BLaER1 (cell line): Measurements from ENCODE around the gene SLC38A6.

ENCODE experiments used
- H3K27ac ChIP-seq: shearing (Covaris generic); formaldehyde crosslinking; 2 replicates; pipeline ENCODE4 v1.8.1; 2022
- H3K27me3 ChIP-seq: shearing (Covaris generic); formaldehyde crosslinking; 2 replicates; pipeline ENCODE4 v1.8.1; 2022
- H3K36me3 ChIP-seq: shearing (Covaris generic); formaldehyde crosslinking; 2 replicates; pipeline ENCODE4 v1.8.1; 2022
- H3K4me1 ChIP-seq: shearing (Covaris generic); formaldehyde crosslinking; 2 replicates; pipeline ENCODE4 v1.8.1; 2022
- H3K4me2 ChIP-seq: shearing (Covaris generic); formaldehyde crosslinking; 2 replicates; pipeline ENCODE4 v1.8.1; 2022
- H3K4me3 ChIP-seq: shearing (Covaris generic); formaldehyde crosslinking; 2 replicates; pipeline ENCODE4 v1.8.1; 2022
- H3K9ac ChIP-seq: shearing (Covaris generic); formaldehyde crosslinking; 2 replicates; pipeline ENCODE4 v1.8.1; 2022
- H3K9me3 ChIP-seq: shearing (Covaris generic); formaldehyde crosslinking; 2 replicates; pipeline ENCODE4 v1.8.1; 2022
- H4K20me1 ChIP-seq: shearing (Covaris generic); formaldehyde crosslinking; 2 replicates; pipeline ENCODE4 v1.8.1; 2022
- Cebpa-rat ChIP-seq: shearing (Covaris generic); IDR thresholded peaks from 2 replicates; pipeline ENCODE4 v1.8.1; 2022

Gene SLC38A6

GRCh38 chr14:60980811-60981632, at the start of gene SLC38A6, which contains the start of gene TRMT5:
TSS of gene SLC38A6 (plus strand) at chr14:60981245. CDS start at chr14:60981278, 33 bp downstream.
TSS of gene TRMT5 (minus strand) at chr14:60981079. CDS start at chr14:60980973, 106 bp downstream.
- peak within 1 kb of the TSS; percentile 70 for H3K4me2 ChIP-seq
- H3K36me3 ChIP-seq, result no peaks in the 10 kb centered on the region
- no peaks in the 10 kb centered on the region for H4K20me1 ChIP-seq
- peaks cover 14% of the 10 kb centered on the region for H3K9me3 ChIP-seq
- H3K4me1 ChIP-seq, result peaks cover 9% of the 10 kb centered on the region
- TF ChIP-seq Cebpa-rat, result no peak
- no peak within 1 kb of the TSS for H3K27ac ChIP-seq
- peak within 1 kb of the TSS; percentile 73 for H3K4me3 ChIP-seq
- H3K9ac ChIP-seq, result peak within 1 kb of the TSS; percentile 62; the same call in 1 of the 2 replicates
- peaks cover 17% of the 10 kb centered on the region for H3K27me3 ChIP-seq

- H3K9me3 ChIP-seq, result 0 out of 2 replicates have a peak, but pooled peaks cover 5% of the 10 kb centered on the region
- H3K27ac ChIP-seq, result no peak overlapping the region
- peaks cover 4% of the 10 kb centered on the region; the same call in 1 of the 2 replicates for H3K4me1 ChIP-seq
- TF ChIP-seq Cebpa-rat, result no peak
- no peak overlapping the region for H3K4me3 ChIP-seq
- H3K36me3 ChIP-seq, result peaks cover 4% of the 10 kb centered on the region; the same call in 1 of the 2 replicates
- no peaks in the 10 kb centered on the region for H3K27me3 ChIP-seq
- H4K20me1 ChIP-seq, result 0 out of 2 replicates have a peak, but pooled peaks cover 7% of the 10 kb centered on the region
- no peak overlapping the region for H3K4me2 ChIP-seq
- H3K9ac ChIP-seq, result no peak overlapping the region
These were observed 47.0 kb upstream of the SLC38A6 start for GRCh38 chr14:60933920-60934655.

GRCh38 chr14:60935319-60935718, 45.7 kb upstream of the SLC38A6 start:
- Histone ChIP-seq H3K4me1 (peaks cover 4% of the 10 kb centered on the region; the same call in 1 of the 2 replicates), H3K9me3 (0 out of 2 replicates have a peak, but pooled peaks cover 5% of the 10 kb centered on the region), H4K20me1 (0 out of 2 replicates have a peak, but pooled peaks cover 7% of the 10 kb centered on the region), H3K36me3 (peaks cover 4% of the 10 kb centered on the region; the same call in 1 of the 2 replicates), H3K4me2 (no peak overlapping the region), H3K27ac (no peak overlapping the region), H3K27me3 (no peaks in the 10 kb centered on the region), H3K9ac (no peak overlapping the region), H3K4me3 (no peak overlapping the region)
- TF ChIP-seq Cebpa-rat, result no peak

GRCh38 chr14:60943637-60944032, 37.4 kb upstream of the SLC38A6 start:
- H3K4me3 ChIP-seq, result no peak overlapping the region
- H3K27me3 ChIP-seq, result no peaks in the 10 kb centered on the region
- no peak for TF ChIP-seq Cebpa-rat
- 0 out of 2 replicates have a peak, but pooled peaks cover 5% of the 10 kb centered on the region for H3K36me3 ChIP-seq
- H3K9ac ChIP-seq, result no peak overlapping the region
- H3K9me3 ChIP-seq, result no peaks in the 10 kb centered on the region
- no peaks in the 10 kb centered on the region for H3K4me1 ChIP-seq
- no peak overlapping the region for H3K4me2 ChIP-seq
- H3K27ac ChIP-seq, result no peak overlapping the region
- H4K20me1 ChIP-seq, result no peaks in the 10 kb centered on the region

- no peaks in the 10 kb centered on the region for H4K20me1 ChIP-seq
- no peak for TF ChIP-seq Cebpa-rat
- no peak overlapping the region for H3K9ac ChIP-seq
- 0 out of 2 replicates have a peak, but pooled peaks cover 5% of the 10 kb centered on the region for H3K36me3 ChIP-seq
- H3K9me3 ChIP-seq, result no peaks in the 10 kb centered on the region
- no peaks in the 10 kb centered on the region for H3K27me3 ChIP-seq
- H3K4me3 ChIP-seq, result no peak overlapping the region
- H3K4me2 ChIP-seq, result no peak overlapping the region
- no peak overlapping the region for H3K27ac ChIP-seq
- no peaks in the 10 kb centered on the region for H3K4me1 ChIP-seq
These were observed 36.8 kb upstream of the SLC38A6 start for GRCh38 chr14:60944204-60944603.

GRCh38 chr14:60945984-60946383, 35.1 kb upstream of the SLC38A6 start:
- H3K4me1 ChIP-seq, result no peaks in the 10 kb centered on the region
- no peak for TF ChIP-seq Cebpa-rat
- H3K9me3 ChIP-seq, result no peaks in the 10 kb centered on the region
- no peaks in the 10 kb centered on the region for H4K20me1 ChIP-seq
- H3K4me2 ChIP-seq, result no peak overlapping the region
- no peak overlapping the region for H3K27ac ChIP-seq
- no peak overlapping the region for H3K4me3 ChIP-seq
- H3K27me3 ChIP-seq, result no peaks in the 10 kb centered on the region
- H3K9ac ChIP-seq, result no peak overlapping the region
- H3K36me3 ChIP-seq, result 0 out of 2 replicates have a peak, but pooled peaks cover 5% of the 10 kb centered on the region

GRCh38 chr14:60946773-60947172, 34.3 kb upstream of the SLC38A6 start:
- Histone ChIP-seq H3K36me3 (no peaks in the 10 kb centered on the region), H3K27me3 (no peaks in the 10 kb centered on the region), H3K4me2 (no peak overlapping the region), H3K9ac (no peak overlapping the region), H4K20me1 (no peaks in the 10 kb centered on the region), H3K9me3 (no peaks in the 10 kb centered on the region), H3K27ac (no peak overlapping the region), H3K4me3 (no peak overlapping the region), H3K4me1 (no peaks in the 10 kb centered on the region)
- TF ChIP-seq Cebpa-rat, result no peak

GRCh38 chr14:60951776-60952435, 29.1 kb upstream of the SLC38A6 start:
- Histone ChIP-seq H3K4me2 (no peak overlapping the region), H4K20me1 (no peaks in the 10 kb centered on the region), H3K4me1 (no peaks in the 10 kb centered on the region), H3K9me3 (peaks cover 10% of the 10 kb centered on the region; the same call in 1 of the 2 replicates), H3K27ac (no peak overlapping the region), H3K9ac (no peak overlapping the region), H3K4me3 (no peak overlapping the region), H3K36me3 (no peaks in the 10 kb centered on the region; the same call in 1 of the 2 replicates), H3K27me3 (no peaks in the 10 kb centered on the region)
- no peak for TF ChIP-seq Cebpa-rat

- H3K36me3 ChIP-seq, result peaks cover 17% of the 10 kb centered on the region
- H3K4me2 ChIP-seq, result no peak overlapping the region
- H3K27ac ChIP-seq, result no peak overlapping the region
- no peak overlapping the region for H3K4me3 ChIP-seq
- H4K20me1 ChIP-seq, result no peaks in the 10 kb centered on the region
- no peak for TF ChIP-seq Cebpa-rat
- peaks cover 35% of the 10 kb centered on the region for H3K9me3 ChIP-seq
- no peaks in the 10 kb centered on the region for H3K4me1 ChIP-seq
- H3K9ac ChIP-seq, result no peak overlapping the region
- no peaks in the 10 kb centered on the region for H3K27me3 ChIP-seq
These were observed 24.8 kb upstream of the SLC38A6 start for GRCh38 chr14:60956202-60956601.
